Trophoblast cell (in vitro differentiated cells and primary cell): ENCODE measurements around the gene TRIM32.

Experiments used
- DNase-seq, 2 donors: peaks; one replicate each; pipeline ENCODE4 v3.0.0-alpha.2; 2016
- H2AFZ ChIP-seq: 2 replicates; pipeline ENCODE4 v1.6.1; 2013; ENCODE audit warnings: low read length, moderate library complexity, mild to moderate bottlenecking; ENCODE audit not compliant: insufficient read depth, poor library complexity
- H2AK5ac ChIP-seq: 2 replicates; pipeline ENCODE4 v1.6.1; 2013; ENCODE audit warnings: mild to moderate bottlenecking, low read length
- H2BK120ac ChIP-seq: 2 replicates; pipeline ENCODE4 v1.6.1; 2013; ENCODE audit warnings: low read length, mild to moderate bottlenecking, moderate library complexity; ENCODE audit not compliant: insufficient read depth, poor library complexity
- H2BK12ac ChIP-seq: 2 replicates; pipeline ENCODE4 v1.6.1; 2013; ENCODE audit warnings: mild to moderate bottlenecking, low read length, moderate library complexity
- H2BK5ac ChIP-seq: 2 replicates; pipeline ENCODE4 v1.6.1; 2013; ENCODE audit warnings: low read length, low read depth, moderate library complexity, mild to moderate bottlenecking; ENCODE audit not compliant: poor library complexity
- H3K14ac ChIP-seq: 2 replicates; pipeline ENCODE4 v1.6.1; 2013; ENCODE audit warnings: mild to moderate bottlenecking, low read length
- H3K18ac ChIP-seq: 2 replicates; pipeline ENCODE4 v1.6.1; 2013; ENCODE audit warnings: mild to moderate bottlenecking, low read length
- H3K23ac ChIP-seq: 2 replicates; pipeline ENCODE4 v1.6.1; 2013; ENCODE audit warnings: low read length
- H3K27ac ChIP-seq: 2 replicates; pipeline ENCODE4 v1.5.1; 2013; ENCODE audit warnings: low read depth, mild to moderate bottlenecking, inconsistent platforms, low read length, moderate library complexity
- H3K27me3 ChIP-seq: 2 replicates; pipeline ENCODE4 v1.6.1; 2013; ENCODE audit warnings: inconsistent platforms, mild to moderate bottlenecking, low read length, moderate library complexity; ENCODE audit not compliant: insufficient read depth
- H3K36me3 ChIP-seq, 2 experiments: 1 replicate in 1 of 2; 2 replicates in 1 of 2; pipeline ENCODE4 v1.6.1; 2013; ENCODE audit warnings: low read length in 2 of 2, mild to moderate bottlenecking in 2 of 2, moderate library complexity in 1 of 2; ENCODE audit not compliant: insufficient read depth in 2 of 2, control insufficient read depth in 1 of 2
- H3K4ac ChIP-seq: 2 replicates; pipeline ENCODE4 v1.6.1; 2013; ENCODE audit warnings: low read depth, mild to moderate bottlenecking, low read length, moderate library complexity
- H3K4me1 ChIP-seq, 2 experiments: 1 replicate in 1 of 2; 2 replicates in 1 of 2; pipeline ENCODE4 v1.6.1; 2013; ENCODE audit warnings: low read length in 2 of 2, mild to moderate bottlenecking in 2 of 2, moderate library complexity in 1 of 2; ENCODE audit not compliant: insufficient read depth in 2 of 2, control insufficient read depth in 1 of 2
- H3K4me2 ChIP-seq: 2 replicates; pipeline ENCODE4 v1.6.1; 2013; ENCODE audit warnings: inconsistent platforms, mild to moderate bottlenecking, low read length, moderate library complexity
- H3K4me3 ChIP-seq: 2 replicates; pipeline ENCODE4 v1.5.1; 2013; ENCODE audit warnings: mild to moderate bottlenecking, low read depth, low read length, inconsistent platforms
- H3K79me1 ChIP-seq: one replicate; pipeline ENCODE4 v1.6.1; 2013; ENCODE audit warnings: low read length
- H3K79me2 ChIP-seq: 2 replicates; pipeline ENCODE4 v1.6.1; 2013; ENCODE audit warnings: low read length, mild to moderate bottlenecking; ENCODE audit not compliant: control insufficient read depth, insufficient read depth, poor library complexity
- H3K9ac ChIP-seq: 2 replicates; pipeline ENCODE4 v1.6.1; 2013; ENCODE audit warnings: mild to moderate bottlenecking, low read length
- H3K9me3 ChIP-seq: 2 replicates; pipeline ENCODE4 v1.6.1; 2013; ENCODE audit warnings: low read depth, mild to moderate bottlenecking, control low read depth, inconsistent platforms, low read length; ENCODE audit not compliant: insufficient read depth
- H4K12ac ChIP-seq: 2 replicates; pipeline ENCODE4 v1.6.1; 2013; ENCODE audit warnings: low read depth, mild to moderate bottlenecking, low read length, moderate library complexity
- H4K8ac ChIP-seq: 2 replicates; pipeline ENCODE4 v1.6.1; 2013; ENCODE audit warnings: low read depth, mild to moderate bottlenecking, low read length, moderate library complexity
- H4K91ac ChIP-seq: one replicate; pipeline ENCODE4 v1.6.1; 2013; ENCODE audit warnings: low read depth, mild to moderate bottlenecking, low read length, moderate library complexity
- WGBS: extraction: QIAGEN DNeasy Blood & Tissue Kit; methylation state at CpG from one replicate; pipeline ENCODE4 v1.1.7; 2013; ENCODE audit warnings: missing lambda C conversion rate; ENCODE audit not compliant: insufficient read length, insufficient coverage; ENCODE audit errors: extremely low coverage; 5-methylcytosine and 5-hydroxymethylcytosine counted together

Gene TRIM32

GRCh38 chr9:116644091-116644688, 42.9 kb upstream of the TRIM32 start:
- no peak for DNase-seq
- no peak overlapping the region for H2AFZ ChIP-seq

GRCh38 chr9:116646661-116647514, 40.2 kb upstream of the TRIM32 start:
- Histone ChIP-seq H3K36me3 (peaks cover 0 to 2% of the 10 kb centered on the region in 2 experiments), H4K91ac (no peak overlapping the region), H3K4me2 (no peak overlapping the region), H2BK120ac (no peak overlapping the region), H3K27ac (no peak overlapping the region), H3K79me1 (no peaks in the 10 kb centered on the region), H3K9ac (no peak overlapping the region), H3K27me3 (no peaks in the 10 kb centered on the region), H3K4me3 (no peak overlapping the region), H3K23ac (no peak overlapping the region), H4K8ac (no peak overlapping the region), H4K12ac (no peak overlapping the region), H3K14ac (no peak overlapping the region), H3K79me2 (no peaks in the 10 kb centered on the region), H3K9me3 (no peaks in the 10 kb centered on the region), H3K4ac (no peak overlapping the region), H2AK5ac (no peak overlapping the region), H3K18ac (no peak overlapping the region), H3K4me1 (peaks cover 0 to 2% of the 10 kb centered on the region in 2 experiments), H2AFZ (no peak overlapping the region), H2BK12ac (no peak overlapping the region), H2BK5ac (no peak overlapping the region)
- DNase-seq: peak in 1 of 2 donors; percentile 50
- WGBS: no CpG with 5 or more reads among the region's 5 CpGs

More at GRCh38 chr9:116644091-116644688, 42.9 kb upstream of the TRIM32 start:
- H3K27me3 ChIP-seq: no peaks in the 10 kb centered on the region
- H3K9ac ChIP-seq: no peak overlapping the region
- no peak overlapping the region for H3K18ac ChIP-seq
- H3K14ac ChIP-seq: no peak overlapping the region
- WGBS: no CpG with 5 or more reads among the region's 2 CpGs
- no peak overlapping the region for H3K4ac ChIP-seq
- no peak overlapping the region for H2BK120ac ChIP-seq
- no peak overlapping the region for H2BK5ac ChIP-seq
- no peak overlapping the region for H4K91ac ChIP-seq
- H3K27ac ChIP-seq: no peak overlapping the region
- no peaks in the 10 kb centered on the region for H3K79me1 ChIP-seq
- no peak overlapping the region for H2BK12ac ChIP-seq
- H3K9me3 ChIP-seq: no peaks in the 10 kb centered on the region
- no peaks in the 10 kb centered on the region for H3K79me2 ChIP-seq
- H3K4me1 ChIP-seq: peaks cover 0 to 2% of the 10 kb centered on the region in 2 experiments
- H3K23ac ChIP-seq: no peak overlapping the region
- H4K12ac ChIP-seq: no peak overlapping the region
- H2AK5ac ChIP-seq: no peak overlapping the region
- H3K4me2 ChIP-seq: no peak overlapping the region
- H3K36me3 ChIP-seq: no peaks in the 10 kb centered on the region
- H4K8ac ChIP-seq: no peak overlapping the region
- no peak overlapping the region for H3K4me3 ChIP-seq

GRCh38 chr9:116647515-116647809, 39.6 kb upstream of the TRIM32 start:
- H3K27me3 ChIP-seq: no peaks in the 10 kb centered on the region
- no peak overlapping the region for H2BK120ac ChIP-seq
- WGBS: no CpG with 5 or more reads among the region's 4 CpGs
- H3K9ac ChIP-seq: no peak overlapping the region
- peaks cover 0 to 2% of the 10 kb centered on the region in 2 experiments for H3K36me3 ChIP-seq
- H3K14ac ChIP-seq: no peak overlapping the region
- H3K4ac ChIP-seq: no peak overlapping the region
- no peak overlapping the region for H3K4me3 ChIP-seq
- H3K23ac ChIP-seq: no peak overlapping the region
- no peaks in the 10 kb centered on the region for H3K9me3 ChIP-seq
- DNase-seq: no peak
- no peak overlapping the region for H3K4me2 ChIP-seq
- H2AFZ ChIP-seq: no peak overlapping the region
- H4K91ac ChIP-seq: no peak overlapping the region
- H3K79me1 ChIP-seq: no peaks in the 10 kb centered on the region
- no peak overlapping the region for H2BK12ac ChIP-seq
- no peaks in the 10 kb centered on the region for H3K79me2 ChIP-seq
- H4K12ac ChIP-seq: no peak overlapping the region
- H3K27ac ChIP-seq: no peak overlapping the region
- H2AK5ac ChIP-seq: no peak overlapping the region
- H3K18ac ChIP-seq: no peak overlapping the region
- no peak overlapping the region for H2BK5ac ChIP-seq
- H3K4me1 ChIP-seq: peaks cover 0 to 2% of the 10 kb centered on the region in 2 experiments
- H4K8ac ChIP-seq: no peak overlapping the region

- H2BK12ac ChIP-seq: no peak overlapping the region
- H3K23ac ChIP-seq: no peak overlapping the region
- H4K8ac ChIP-seq: no peak overlapping the region
- no peaks in the 10 kb centered on the region for H3K27me3 ChIP-seq
- H3K9me3 ChIP-seq: no peaks in the 10 kb centered on the region
- no peak overlapping the region for H3K4me2 ChIP-seq
- H3K27ac ChIP-seq: no peak overlapping the region
- H3K18ac ChIP-seq: no peak overlapping the region
- no peak overlapping the region for H2BK120ac ChIP-seq
- H3K36me3 ChIP-seq: peaks cover 0 to 2% of the 10 kb centered on the region in 2 experiments
- no peak overlapping the region for H4K12ac ChIP-seq
- no peak overlapping the region for H3K14ac ChIP-seq
- no peak overlapping the region for H2AFZ ChIP-seq
- H3K4me3 ChIP-seq: no peak overlapping the region
- H3K79me1 ChIP-seq: no peaks in the 10 kb centered on the region
- WGBS: no CpG with 5 or more reads among the region's 7 CpGs
- no peak for DNase-seq
- no peaks in the 10 kb centered on the region for H3K79me2 ChIP-seq
- H3K9ac ChIP-seq: no peak overlapping the region
- peaks cover 0 to 3% of the 10 kb centered on the region in 2 experiments for H3K4me1 ChIP-seq
- H4K91ac ChIP-seq: no peak overlapping the region
- H2AK5ac ChIP-seq: no peak overlapping the region
- no peak overlapping the region for H2BK5ac ChIP-seq
- no peak overlapping the region for H3K4ac ChIP-seq
Measured at GRCh38 chr9:116653348-116654058, 33.6 kb upstream of the TRIM32 start.
